Posterior vena cava (tissue), 2 donors: ENCODE measurements around the gene CRADD. TPM values are rescaled to one million over a fixed set of nuclear protein-coding genes. Genes with fewer than 3 reads are reported as not detected.
"Not testable (repeated sequence)": the region's sequence is repeated elsewhere in the genome, so short reads cannot be mapped to it uniquely, and the experiment has no call there.

Experiments used
- DNase-seq: peaks from one replicate; pipeline ENCODE4 v3.0.0-alpha.2; 2020; ENCODE audit warnings: low spot score
- intact Hi-C, 2 donors: fragments of 100-400 bp; cut with DNase I; formaldehyde crosslinking; loops; one replicate each; pipeline versions ENCODE4 v1.14.1 to v1.14.2; 2022 to 2023
- total RNA-seq, 2 donors: library from RNA; stranded (reverse); fragmentation: NEBNext Ultra II Directional; extraction: Animal tissue kit (Norgen Biotek cat#: 25700); gene quantifications; one replicate each; pipeline ENCODE4 v1.2.1, GENCODE V29; 2021
- donor health status: DM: yes; HTN: yes; CAD: no.
- donor health status: DM: yes; HTN: yes; CAD: no.

CRADD gene
- total RNA-seq, 2 donors from 2014 or later: 21.6 to 22.0 TPM

GRCh38 chr12:93922583-93923006 is 245.4 kb downstream of the CRADD start:
- intact Hi-C loops: no loop called here
- DNase-seq: no peak

- DNase-seq: no peak
- intact Hi-C loops: no loop called here
Observed at GRCh38 chr12:93924367-93924766, 247.2 kb downstream of the CRADD start.

- no peak for DNase-seq
- intact Hi-C loops: no loop called here
Observed at GRCh38 chr12:93925585-93926205, 248.5 kb downstream of the CRADD start.

GRCh38 chr12:93926237-93926636 is 249.1 kb downstream of the CRADD start:
- intact Hi-C loops: no loop called here
- DNase-seq: no peak

- DNase-seq, intact Hi-C loops: not testable (repeated sequence)
Observed at GRCh38 chr12:93929081-93929480, 251.9 kb downstream of the CRADD start.

- no peak for DNase-seq
- intact Hi-C loops: no loop called here
Observed at GRCh38 chr12:93937812-93938211, 260.6 kb downstream of the CRADD start.

- intact Hi-C loops: no loop called here
- no peak for DNase-seq
Observed at GRCh38 chr12:93938317-93938716, 261.1 kb downstream of the CRADD start.

- DNase-seq: no peak
- intact Hi-C loops: no loop called here
Observed at GRCh38 chr12:93938931-93939330, 261.8 kb downstream of the CRADD start.

GRCh38 chr12:93939641-93940325 is 262.6 kb downstream of the CRADD start:
- intact Hi-C loops: no loop called here
- no peak for DNase-seq

GRCh38 chr12:93943780-93944179 is 266.6 kb downstream of the CRADD start:
- DNase-seq: peak; percentile 81
- intact Hi-C loops: no loop called here

- intact Hi-C loops: no loop called here
Observed at GRCh38 chr12:93944201-93944600, 267.0 kb downstream of the CRADD start.

More at GRCh38 chr12:93944201-93944600, 267.0 kb downstream of the CRADD start:
- no peak for DNase-seq

Other genes starting within 250 kb of the CRADD start
- gene UBE2N, start 235.4 kb upstream of the CRADD start, total RNA-seq: 10 to 100 TPM; 78.3 to 90.8 TPM
- 10 to 100 TPM; 55.8 to 59.5 TPM for gene MRPL42, start 209.9 kb upstream of the CRADD start, total RNA-seq
- gene SOCS2, start 104.7 kb upstream of the CRADD start, total RNA-seq: 10 to 100 TPM; 30.0 to 30.9 TPM